ENCODE results near the gene MPST. TPM values are rescaled to one million over a fixed set of nuclear protein-coding genes. Genes with fewer than 3 reads are reported as not detected.
A peak's percentile ranks its signal among the peaks of the same experiment; 100 is the strongest.

MPST gene
- total RNA-seq, 1 donor from 2014 or later, result 57.4 TPM

GRCh38 chr22:37022483-37023337 is 3.2 kb downstream of the MPST start:
- DNase-seq, result no peak

- no peak for DNase-seq
These were observed 4.3 kb downstream of the MPST start for GRCh38 chr22:37023743-37024338.

- no peak for DNase-seq
These were observed 5.0 kb downstream of the MPST start for GRCh38 chr22:37024339-37025157.

GRCh38 chr22:37025500-37026070 is 6.0 kb downstream of the MPST start:
- DNase-seq, result no peak

GRCh38 chr22:37026325-37026724 is 6.8 kb downstream of the MPST start:
- no peak for DNase-seq

- DNase-seq, result no peak
These were observed 8.0 kb downstream of the MPST start for GRCh38 chr22:37027556-37027955.

GRCh38 chr22:37028692-37029674 is 9.4 kb downstream of the MPST start:
- no peak for DNase-seq

GRCh38 chr22:37030560-37031281 is 11.2 kb downstream of the MPST start:
- no peak for DNase-seq

- DNase-seq, result peak; percentile 51
These were observed 12.6 kb downstream of the MPST start for GRCh38 chr22:37032134-37032534.

GRCh38 chr22:37032535-37033460 is 13.3 kb downstream of the MPST start:
- DNase-seq, result peak; percentile 58

- DNase-seq, result no peak
These were observed 14.3 kb downstream of the MPST start for GRCh38 chr22:37033605-37034430.

GRCh38 chr22:37036655-37037377 is 17.3 kb downstream of the MPST start:
- DNase-seq, result no peak

- no peak for DNase-seq
These were observed 18.1 kb downstream of the MPST start for GRCh38 chr22:37037669-37038068.

GRCh38 chr22:37039466-37039865 is 19.9 kb downstream of the MPST start:
- DNase-seq, result no peak

- DNase-seq, result no peak
These were observed 23.8 kb downstream of the MPST start for GRCh38 chr22:37043209-37043827.

GRCh38 chr22:37043828-37044538 is 24.4 kb downstream of the MPST start:
- peak; percentile 61 for DNase-seq
